HG03460 (cell line): ENCODE data around the gene CENPP.
"Not testable (repeated sequence)": the region's sequence is repeated elsewhere in the genome, so short reads cannot be mapped to it uniquely, and the experiment has no call there.

ENCODE experiments used
- ATAC-seq: cut with Tn5 transposase; IDR thresholded peaks from one replicate; pipeline ENCODE4 v1.9.1; 2021; ENCODE audit not compliant: unreplicated experiment

The CENPP gene

DNA sequence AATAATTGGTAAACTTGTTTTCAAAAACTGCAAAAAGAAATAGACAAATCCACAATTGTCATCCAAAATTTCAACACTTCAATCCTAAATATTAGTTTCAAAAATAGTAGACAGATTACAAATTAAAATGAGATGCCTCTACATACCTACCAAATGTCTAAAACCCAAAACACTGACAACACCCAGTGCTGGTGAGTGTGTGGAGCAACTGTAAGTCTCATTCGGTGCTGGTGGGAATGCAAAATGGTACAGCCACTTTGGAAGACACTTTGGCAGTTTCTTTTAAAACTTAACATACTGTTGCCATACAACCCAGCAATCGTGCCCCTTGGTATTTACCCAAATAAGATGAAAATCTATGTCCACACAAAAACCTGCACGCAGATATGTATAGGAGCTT lies 203.4 kb downstream of the CENPP start:
- no peak for ATAC-seq

DNA sequence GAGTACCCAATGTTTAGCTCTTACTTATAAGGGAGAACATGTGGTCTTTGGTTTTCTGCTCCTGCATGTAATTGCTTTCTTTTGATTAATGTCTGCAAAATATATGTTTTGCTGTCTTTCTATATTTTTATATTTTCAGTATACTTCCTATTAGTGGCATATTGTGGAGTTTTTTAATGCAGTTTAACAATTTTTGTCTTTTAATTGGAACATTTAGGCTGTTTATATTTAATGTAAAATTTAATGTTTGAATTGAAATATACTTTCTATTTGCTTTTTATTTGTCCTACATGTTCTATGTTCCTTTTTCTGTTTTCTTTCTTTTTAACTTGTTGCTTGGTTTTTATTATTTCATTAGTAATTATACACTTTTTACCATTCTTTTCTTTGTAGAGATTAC lies 205.1 kb downstream of the CENPP start:
- no peak for ATAC-seq

DNA sequence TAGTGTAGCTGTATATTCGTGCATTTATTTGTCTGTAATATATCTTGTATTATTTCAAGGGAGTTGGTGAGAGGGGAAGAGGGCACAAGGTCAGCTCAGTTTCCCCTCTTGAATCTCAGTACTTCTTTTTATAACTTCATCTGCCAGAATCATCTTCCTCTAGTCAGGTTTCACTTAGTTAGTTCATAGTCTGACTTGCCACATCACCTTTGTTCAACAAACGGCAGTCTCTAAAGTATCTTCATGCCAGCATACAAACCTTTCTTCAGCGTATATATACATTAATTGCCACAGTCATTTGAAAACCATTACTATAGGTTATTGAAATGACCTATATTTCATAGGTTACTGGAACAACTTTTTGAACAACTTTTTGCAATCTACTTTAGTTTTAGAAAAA lies 208.5 kb downstream of the CENPP start:
- no peak for ATAC-seq

DNA sequence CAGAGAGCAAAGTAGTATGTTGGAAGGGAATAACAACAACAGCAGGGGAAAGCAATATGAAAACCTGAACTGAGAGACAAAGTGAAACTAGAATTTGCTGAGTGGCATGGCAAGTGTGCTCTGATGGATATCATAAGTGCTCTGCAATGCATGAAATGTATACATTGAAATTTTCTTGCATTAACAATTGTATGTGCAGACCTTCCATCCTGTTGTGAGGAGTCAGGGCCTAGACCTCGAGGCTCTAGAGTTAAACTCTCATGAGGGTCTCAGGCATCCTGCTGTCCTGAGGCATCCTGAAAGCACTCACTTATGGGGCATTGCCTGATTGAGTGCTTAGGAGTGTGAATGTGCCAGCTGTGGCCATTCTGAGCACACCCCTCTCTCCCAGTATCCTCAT lies 208.9 kb downstream of the CENPP start:
- no peak for ATAC-seq

DNA sequence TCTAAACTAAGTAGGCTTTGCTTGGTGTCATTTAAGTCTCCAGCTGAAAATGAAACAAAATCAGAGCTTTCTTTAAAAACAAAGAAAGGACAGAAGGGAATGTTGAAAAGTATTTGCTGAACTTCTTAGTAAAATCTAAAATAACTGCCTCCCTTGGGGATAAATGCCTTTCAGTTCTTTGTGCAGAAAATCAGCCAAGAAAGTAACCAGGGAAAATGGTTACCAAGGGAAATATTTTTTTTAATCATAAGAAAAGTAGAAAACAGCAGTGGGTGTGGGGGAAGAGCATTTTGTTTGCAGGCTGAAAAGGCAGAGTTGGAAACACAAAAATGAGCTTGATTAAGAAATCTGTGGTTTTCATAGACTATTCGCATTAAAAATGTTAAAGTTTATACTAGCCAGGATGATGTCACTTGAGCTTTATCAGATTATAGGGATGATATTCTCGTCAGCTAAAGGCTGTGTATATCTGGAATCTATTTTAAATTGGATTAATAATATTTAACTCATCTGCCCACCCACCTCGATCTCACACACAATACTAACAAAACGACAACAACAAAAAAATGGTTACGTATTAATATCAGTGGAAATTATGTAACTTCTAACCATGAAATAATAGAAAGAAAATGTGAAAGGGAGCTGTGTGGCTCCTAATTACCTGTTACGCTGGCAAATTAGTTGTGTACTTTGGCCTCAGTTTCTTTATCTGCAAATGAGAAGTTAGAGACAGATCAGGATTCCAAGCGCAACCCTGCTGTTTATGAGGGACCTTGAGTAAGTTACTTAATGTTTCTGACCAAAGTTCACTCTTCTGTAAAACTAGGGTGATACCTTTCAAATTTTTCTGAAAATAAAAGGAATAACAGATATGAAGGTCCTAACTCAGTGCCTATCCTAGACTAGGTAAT lies 210.4 kb downstream of the CENPP start, which contains the start of gene ECM2:
Gene ECM2 (minus strand): TSS at position 51 of the 911 bp plus-strand sequence. CDS start 13,124 bp downstream, outside the sequence.
- no peak for ATAC-seq

DNA sequence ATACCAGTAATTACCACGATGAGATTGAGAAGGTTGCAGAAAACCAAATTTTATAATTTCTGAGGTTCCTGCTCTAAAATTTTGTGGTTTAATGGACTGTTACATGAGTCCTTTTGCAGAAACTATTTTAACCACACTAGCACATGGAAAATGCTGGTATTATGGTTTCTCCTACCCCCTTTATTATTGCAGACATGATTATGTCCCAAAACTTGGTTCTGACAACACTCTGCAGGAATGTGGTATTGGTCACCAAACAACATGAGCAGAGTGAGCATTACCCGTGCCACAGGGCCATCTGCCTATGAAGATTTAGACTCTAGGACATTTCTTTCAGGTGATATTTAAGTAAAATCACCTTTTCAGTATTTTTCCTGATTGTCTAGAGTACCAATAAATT lies 212.8 kb downstream of the CENPP start:
- ATAC-seq, result no peak

DNA sequence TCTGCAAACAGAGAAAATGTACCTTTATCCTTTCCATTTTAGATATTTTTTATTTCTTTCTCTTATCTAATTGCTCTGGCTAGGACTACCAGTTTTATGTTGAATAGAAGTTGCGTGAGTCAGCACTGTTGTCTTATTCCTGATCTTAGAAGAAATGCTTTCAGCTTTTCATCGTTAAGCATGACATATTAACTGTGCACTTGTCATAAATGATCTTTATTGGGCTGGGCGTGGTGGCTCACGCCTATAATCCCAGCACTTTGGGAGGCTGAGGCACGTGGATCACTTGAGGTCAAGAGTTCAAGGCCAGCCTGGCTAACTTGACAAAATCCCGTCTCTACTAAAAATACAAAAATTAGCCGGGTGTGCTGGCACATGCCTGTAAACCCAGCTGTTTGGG lies 218.2 kb downstream of the CENPP start:
- ATAC-seq, result no peak

DNA sequence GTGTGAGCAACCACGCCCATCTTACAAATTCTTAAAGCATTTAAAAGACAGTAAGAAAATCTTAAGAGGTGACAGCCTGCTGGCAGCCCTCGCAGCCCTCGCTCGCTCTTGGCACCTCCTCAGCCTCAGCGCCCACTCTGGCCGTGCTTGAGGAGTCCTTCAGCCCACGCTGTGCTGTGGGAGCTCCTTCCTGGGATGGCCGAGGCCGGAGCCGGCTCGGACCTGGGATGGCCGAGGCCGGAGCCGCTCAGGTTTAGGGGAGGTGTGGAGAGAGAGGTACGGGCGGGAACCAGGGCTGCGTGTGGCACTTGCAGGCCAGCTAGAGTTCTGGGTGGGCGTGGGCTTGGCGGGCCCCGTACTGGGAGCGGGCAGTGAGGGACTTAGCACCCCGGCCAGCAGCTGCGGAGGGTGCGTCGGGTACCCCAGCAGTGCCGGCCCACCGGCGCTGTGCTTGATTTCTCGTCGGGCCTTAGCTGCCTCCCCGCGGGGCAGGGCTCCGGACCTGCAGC lies 219.3 kb downstream of the CENPP start:
- no peak for ATAC-seq

DNA sequence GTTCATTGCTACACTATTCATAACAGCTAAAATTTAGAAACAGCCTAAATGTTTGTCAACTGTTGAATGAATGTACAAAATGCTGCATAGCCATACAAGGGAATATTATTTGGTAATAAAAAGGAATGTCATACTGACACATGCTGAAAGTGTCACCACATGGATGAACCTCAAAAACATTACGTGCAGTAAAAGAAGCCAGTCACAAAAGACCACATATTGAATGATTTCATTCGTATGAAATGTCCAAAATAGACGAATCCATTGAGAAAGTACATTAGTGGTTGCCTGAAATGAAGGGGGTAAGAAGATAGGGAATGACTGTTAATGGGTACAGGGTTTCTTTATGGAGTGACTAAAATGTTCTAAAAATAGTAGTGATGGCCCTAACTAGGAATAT lies 221.6 kb downstream of the CENPP start:
- ATAC-seq, result no peak

DNA sequence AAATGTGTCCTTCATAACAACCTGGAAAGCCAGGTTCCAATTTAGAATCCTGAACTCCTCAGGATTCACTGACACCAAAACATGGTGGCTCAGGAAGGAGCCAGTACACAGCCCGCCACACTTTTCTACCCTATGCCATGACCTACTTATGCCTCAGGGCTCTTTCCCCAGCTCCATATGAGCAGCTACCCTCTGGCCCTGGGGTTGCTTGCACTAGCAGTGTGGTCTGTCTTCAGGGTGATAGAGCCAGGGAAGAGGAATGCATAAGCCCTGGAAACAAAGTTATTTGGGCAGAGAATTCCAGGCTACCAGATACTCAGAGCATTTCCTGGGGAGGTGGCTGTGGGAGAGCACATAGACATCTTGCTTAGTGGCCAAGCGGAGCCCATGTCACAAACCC lies 225.0 kb downstream of the CENPP start:
- no peak for ATAC-seq

DNA sequence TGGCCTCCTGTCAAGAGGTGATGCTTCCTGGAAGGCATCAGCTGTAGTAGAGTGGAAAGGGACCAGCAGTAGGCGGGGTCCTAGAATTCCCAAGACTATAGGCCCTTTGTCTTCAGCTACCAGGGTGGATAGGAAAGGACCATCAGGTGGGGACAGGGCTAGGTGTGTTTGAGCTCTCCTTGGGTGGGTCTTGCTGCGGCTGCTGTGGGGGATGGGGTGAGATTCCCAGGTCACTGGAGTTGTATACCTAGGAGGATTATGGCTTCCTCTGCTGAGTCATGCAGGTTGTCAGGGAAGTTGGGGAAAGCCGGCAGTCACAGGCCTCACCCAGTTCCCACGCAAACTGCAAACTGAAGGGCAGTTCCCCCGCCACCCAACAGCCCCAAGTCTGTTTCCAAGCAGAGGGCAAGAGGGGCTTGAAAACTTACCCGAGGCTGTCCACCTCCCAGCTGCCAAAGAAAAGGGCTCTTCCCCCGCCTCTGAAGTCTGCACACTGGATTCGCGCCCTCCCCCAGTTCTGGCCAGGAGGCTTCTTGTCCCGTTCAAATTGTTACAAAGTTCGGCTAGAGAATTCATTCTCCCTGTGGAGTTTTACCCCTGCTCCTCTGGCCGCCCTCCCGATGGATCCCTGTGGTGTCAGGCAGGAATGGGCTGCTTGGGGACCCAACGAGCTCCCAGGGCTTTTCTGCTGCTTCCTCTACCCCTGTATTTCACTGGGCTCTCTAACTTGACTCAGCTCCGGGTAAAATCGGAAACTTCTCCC lies 233.0 kb downstream of the CENPP start:
- ATAC-seq, result no peak

DNA sequence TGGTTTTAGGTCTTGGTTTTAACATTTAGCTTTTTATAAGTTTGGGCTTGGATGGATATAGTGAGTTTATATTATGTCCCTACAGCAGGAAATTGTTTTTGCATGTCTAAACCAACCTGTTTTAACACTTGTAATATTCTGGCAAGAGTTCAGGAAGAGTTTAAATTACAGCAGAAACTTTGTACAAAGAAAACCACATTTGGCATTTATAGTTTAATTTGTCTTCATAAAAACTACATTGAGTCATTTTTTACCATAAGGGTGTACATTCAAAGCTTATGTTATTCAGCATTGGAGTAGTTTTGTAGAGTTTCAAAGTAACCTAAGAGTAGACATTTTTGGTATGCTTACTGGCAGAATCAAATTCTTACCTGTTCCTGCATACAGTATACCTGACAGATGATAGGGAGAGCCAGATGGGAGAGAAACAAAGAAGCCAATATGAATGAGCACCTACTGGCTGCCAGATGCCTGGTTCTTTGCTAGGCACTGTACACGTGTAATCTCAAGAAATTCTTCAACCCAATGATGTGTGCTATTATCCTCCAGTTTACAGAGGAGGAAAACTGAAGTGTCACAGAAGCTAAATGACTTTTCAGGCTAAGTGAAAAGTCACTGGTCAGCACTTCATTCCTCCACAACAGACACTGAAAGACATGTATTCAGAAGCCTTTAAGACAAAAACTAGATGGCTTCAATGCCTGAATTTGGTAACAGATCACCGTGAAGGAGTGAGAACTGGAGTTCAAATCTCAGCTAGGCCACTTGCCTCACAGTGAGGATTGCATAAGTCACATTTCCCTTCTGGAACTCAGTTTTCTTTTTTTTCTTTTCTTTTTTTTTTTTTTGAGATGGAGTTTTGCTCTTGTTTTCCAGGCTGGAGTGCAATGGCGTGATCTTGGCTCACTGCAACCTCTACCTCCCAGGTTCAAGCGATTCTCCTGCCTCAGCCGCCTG lies 235.9 kb downstream of the CENPP start:
- ATAC-seq, result no peak

DNA sequence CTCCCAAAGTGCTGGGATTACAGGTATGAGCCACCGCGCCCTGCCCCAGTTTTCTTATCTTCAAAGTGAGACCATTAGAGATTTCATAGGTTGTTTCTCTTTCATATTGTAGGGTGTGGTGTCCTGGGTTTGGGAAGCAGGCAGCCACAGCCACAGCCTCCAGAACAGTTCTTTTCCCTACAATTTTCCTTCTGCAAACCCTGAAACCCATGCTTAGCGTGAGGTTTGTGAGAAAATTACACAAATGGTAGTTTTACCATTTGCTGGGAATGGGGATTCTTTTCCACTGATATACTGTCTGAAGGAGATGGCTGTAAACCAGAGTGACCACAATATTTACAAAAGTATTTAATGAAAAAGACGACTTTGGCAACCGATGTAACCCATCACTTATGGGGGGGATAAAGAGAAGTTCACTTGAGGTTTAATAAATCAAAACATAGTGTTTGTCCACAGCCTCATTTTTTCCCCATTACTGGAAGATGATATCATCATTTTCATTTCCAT lies 236.8 kb downstream of the CENPP start:
- no peak for ATAC-seq

DNA sequence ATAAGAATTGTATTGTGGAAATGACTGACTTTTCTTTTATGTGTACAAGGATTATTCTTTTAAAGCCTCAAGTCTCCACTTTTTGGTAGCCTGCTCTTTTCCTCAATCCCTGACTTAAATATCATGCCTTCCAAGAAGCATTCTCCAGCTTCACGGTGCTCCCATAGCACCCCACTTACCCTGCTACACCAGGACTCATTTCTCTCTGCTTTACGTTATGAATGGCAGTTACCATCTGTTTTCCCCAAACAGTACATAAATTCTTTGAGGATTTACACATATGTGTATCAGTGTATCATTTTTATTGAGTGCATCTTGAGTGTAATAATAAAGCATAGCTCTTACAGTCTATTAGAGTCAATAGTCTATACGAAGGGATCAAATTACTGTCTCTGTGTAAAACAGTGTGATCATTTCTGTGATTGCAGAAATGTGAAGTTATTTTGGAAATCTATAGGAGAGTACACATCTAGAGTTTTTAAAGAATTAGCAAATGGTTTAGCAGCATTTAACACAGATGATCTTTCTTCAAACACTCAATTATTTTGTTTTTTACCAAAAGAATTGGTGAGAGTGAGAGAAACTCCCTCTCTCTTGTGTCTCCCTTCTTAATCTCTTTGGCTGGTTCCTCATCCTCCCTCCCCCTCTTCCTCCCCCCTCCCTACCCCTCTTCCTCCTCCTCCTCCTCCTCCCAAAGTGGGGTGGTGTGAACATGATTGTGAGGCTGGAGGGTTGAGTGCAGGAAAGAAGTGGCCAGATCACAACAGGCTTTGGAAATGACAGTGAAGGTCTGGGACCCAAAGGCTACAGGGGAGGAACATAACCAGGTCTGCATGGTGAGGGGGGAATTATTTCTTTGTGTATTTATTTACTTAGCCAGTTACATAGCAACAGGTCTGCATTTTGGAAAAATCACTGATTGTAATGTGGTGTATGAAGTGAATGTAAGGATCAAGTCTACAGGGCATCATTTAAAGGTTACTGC lies 237.7 kb downstream of the CENPP start:
- ATAC-seq, result no peak

DNA sequence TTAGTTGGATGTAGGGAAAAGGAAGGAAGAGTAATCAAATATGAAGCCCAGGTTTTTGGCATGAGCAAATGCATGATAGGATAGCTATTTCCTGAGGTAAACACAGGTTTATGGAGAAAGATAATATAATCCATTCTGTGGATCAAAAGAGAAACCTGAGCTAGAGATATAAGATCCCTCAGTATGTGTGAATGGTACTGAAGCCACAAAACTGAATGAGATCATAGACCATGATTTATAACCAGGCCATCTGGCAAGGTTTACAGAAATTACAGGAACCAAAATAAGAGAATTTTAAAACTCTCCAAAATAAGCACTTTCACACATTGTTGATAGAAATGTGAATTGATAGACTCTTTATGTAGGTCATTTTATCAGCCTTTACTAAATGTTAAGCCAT lies 238.8 kb downstream of the CENPP start:
- no peak for ATAC-seq

DNA sequence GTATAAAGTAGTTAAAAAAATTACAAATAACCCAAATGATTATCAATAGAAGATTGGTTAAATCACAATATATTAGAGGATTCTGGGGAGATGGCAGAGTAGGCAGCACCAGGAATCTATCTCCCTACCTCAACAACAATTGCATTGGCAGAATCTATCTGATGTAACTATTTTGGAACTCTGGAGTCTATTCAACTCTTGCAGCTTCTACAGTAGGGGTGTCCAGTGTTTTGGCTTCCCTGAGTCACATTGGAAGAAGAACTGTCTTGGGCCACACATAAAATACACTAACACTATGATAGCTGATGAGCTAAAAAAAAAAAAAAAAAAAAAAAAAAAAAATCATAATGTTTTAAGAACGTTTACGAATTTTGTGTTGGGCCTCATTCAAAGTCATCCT lies 239.2 kb downstream of the CENPP start:
- no peak for ATAC-seq

DNA sequence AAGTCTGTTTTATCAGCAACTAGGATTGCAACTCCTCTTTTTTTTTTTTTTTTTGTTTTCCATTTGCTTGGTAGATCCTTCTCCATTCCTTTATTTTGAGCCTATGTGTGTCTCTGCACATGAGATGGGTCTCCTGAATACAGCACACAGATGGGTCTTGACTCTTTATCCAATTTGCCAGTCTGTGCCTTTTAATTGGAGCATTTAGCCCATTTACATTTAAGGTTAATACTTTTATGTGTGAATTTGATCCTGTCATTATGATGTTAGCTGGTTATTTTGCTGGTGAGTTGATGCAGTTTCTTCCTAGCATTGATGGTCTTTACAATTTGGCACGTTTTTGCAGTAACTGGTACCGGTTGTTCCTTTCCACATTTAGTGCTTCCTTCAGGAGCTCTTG lies 246.1 kb downstream of the CENPP start:
- not testable (repeated sequence) for ATAC-seq

DNA sequence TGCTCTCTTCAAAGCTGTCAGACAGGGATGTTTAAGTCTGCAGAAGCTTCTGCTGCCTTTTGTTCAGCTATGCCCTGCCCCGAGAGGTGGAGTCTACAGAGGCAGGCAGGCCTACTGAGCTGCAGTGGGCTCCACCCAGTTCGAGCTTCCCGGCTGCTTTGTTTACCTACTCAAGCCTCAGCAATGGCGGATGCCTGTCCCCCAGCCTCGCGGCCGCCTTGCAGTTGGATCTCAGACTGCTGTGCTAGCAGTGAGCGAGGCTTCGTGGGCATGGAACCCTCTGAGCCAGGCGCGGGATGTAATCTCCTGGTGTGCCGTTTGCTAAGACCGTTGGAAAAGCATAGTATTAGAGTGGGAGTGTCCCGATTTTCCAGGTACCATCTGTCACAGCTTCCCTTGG lies 247.9 kb downstream of the CENPP start:
- ATAC-seq, result not testable (repeated sequence)

DNA sequence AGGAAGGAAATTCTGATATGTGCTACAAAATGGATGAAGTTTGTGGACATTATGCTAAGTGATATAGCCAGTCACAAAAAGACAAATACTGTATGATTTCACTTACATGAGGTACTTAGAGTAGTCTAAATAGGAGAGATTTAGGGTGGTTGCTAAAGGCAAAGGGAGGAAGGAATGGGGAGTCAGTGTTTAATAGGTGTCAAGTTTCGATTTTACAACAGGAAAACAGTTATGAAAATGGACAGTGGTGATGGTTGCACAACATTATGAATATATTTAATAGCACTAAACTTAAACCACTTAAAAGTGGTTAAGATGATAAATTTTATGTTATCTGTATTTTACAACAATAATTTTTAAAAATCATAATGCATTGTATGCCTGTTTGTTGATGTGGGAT lies 250.4 kb downstream of the CENPP start:
- ATAC-seq, result no peak
